A549 (cell line): ENCODE measurements around the gene SMYD4. TPM values are rescaled to one million over a fixed set of nuclear protein-coding genes. Genes with fewer than 3 reads are reported as not detected.
A peak's percentile ranks its signal among the peaks of the same experiment; 100 is the strongest.

ENCODE experiments used
- ATAC-seq, 2 experiments: fragments of 200-7000 bp in 1 of 2; fragments of >200 bp in 1 of 2; cut with Nextera tagmentation in 1 of 2; cut with Tn5 transposase in 1 of 2; 3 replicates each; pipeline versions ENCODE4 v1.8.0 to v1.9.1; 2018 to 2020; ENCODE audit warnings: mild to moderate bottlenecking in 1 of 2, moderate library complexity in 1 of 2
- CTCF ChIA-PET: fragments of 300-600 bp; sonication (Branson Sonifier 250); formaldehyde crosslinking; extraction: SDS; loops from one replicate; lab custom pipeline; 2021; ENCODE audit warnings: antibody characterized with exemption, inconsistent platforms; lab: Yijun Ruan, JAX
- POLR2A ChIA-PET: fragments of 350-600 bp; formaldehyde crosslinking; extraction: SDS; loops from one replicate; lab custom pipeline; 2021; ENCODE audit warnings: antibody characterized with exemption, inconsistent platforms; lab: Yijun Ruan, JAX
- DNase-seq, 2 experiments: peaks; one replicate each; pipeline versions ENCODE4 v3.0.0 to v3.0.0-alpha.2; 2011 to 2016; ENCODE audit warnings: low read depth in 1 of 2, low spot score in 1 of 2
- FAIRE-seq: peaks from 2 replicates; lab custom pipeline; 2011; peaks lifted over from hg19 to GRCh38; lab: Jason Lieb, UNC
- H3K27ac ChIP-seq, 2 experiments: fragments of >200 bp; sonication (Bioruptor Twin); formaldehyde crosslinking; 3 replicates each; pipeline ENCODE4 v1.5.1; 2016 to 2017
- H3K4me1 ChIP-seq: fragments of >200 bp; sonication (Bioruptor Twin); formaldehyde crosslinking; 3 replicates; pipeline ENCODE4 v1.6.1; 2016
- H3K4me2 ChIP-seq: fragments of >200 bp; sonication (Bioruptor Twin); formaldehyde crosslinking; 3 replicates; pipeline ENCODE4 v1.6.1; 2016
- H3K4me3 ChIP-seq: fragments of >200 bp; sonication (Bioruptor Twin); formaldehyde crosslinking; 3 replicates; pipeline ENCODE4 v1.5.1; 2016
- H3K9me3 ChIP-seq: fragments of >200 bp; sonication (Bioruptor Twin); formaldehyde crosslinking; 3 replicates; pipeline ENCODE4 v1.6.1; 2016
- BHLHE40 ChIP-seq: IDR thresholded peaks from 2 replicates; pipeline ENCODE4 v1.6.1; 2012; ENCODE audit warnings: low read depth, low read length, inconsistent platforms
- CBX8 ChIP-seq: fragments of 200-600 bp; sonication (generic); IDR thresholded peaks from 2 replicates; pipeline ENCODE4 v1.6.1; 2016
- CEBPB ChIP-seq, 2 experiments: fragments of >200 bp in 1 of 2; sonication (Bioruptor Twin) in 1 of 2; formaldehyde crosslinking in 1 of 2; IDR thresholded peaks; 2 replicates each; pipeline ENCODE4 v1.6.1; 2012 to 2016
- CHD4 ChIP-seq: fragments of 200-600 bp; sonication (generic); IDR thresholded peaks from 2 replicates; pipeline ENCODE4 v1.6.1; 2016; ENCODE audit warnings: antibody characterized with exemption, mild to moderate bottlenecking, borderline replicate concordance
- CTCF ChIP-seq: fragments of >200 bp; sonication (Bioruptor Twin); formaldehyde crosslinking; IDR thresholded peaks from 3 replicates; pipeline ENCODE4 v1.5.1; 2016
- EHF ChIP-seq: fragments of 250-450 bp; sonication (Bioruptor Pico); IDR thresholded peaks from 2 replicates; pipeline ENCODE4 v1.5.0; 2020; ENCODE audit warnings: mild to moderate bottlenecking
- EHMT2 ChIP-seq: fragments of 200-600 bp; sonication (generic); IDR thresholded peaks from 2 replicates; pipeline ENCODE4 v1.6.1; 2016; ENCODE audit warnings: antibody characterized with exemption, low read depth, mild to moderate bottlenecking, moderate library complexity
- ESRRA ChIP-seq: fragments of 150-350 bp; IDR thresholded peaks from 2 replicates; pipeline ENCODE4 v1.6.1; 2014; ENCODE audit warnings: mild to moderate bottlenecking, low read length, borderline replicate concordance
- FOXS1 ChIP-seq: fragments of 250-450 bp; sonication (Bioruptor Pico); IDR thresholded peaks from 2 replicates; pipeline ENCODE4 v1.5.0; 2020; ENCODE audit warnings: mild to moderate bottlenecking, moderate library complexity
- GATA3 ChIP-seq: IDR thresholded peaks from 2 replicates; pipeline ENCODE4 v1.6.1; 2012; ENCODE audit warnings: borderline replicate concordance
- HDAC2 ChIP-seq: fragments of 200-600 bp; sonication (generic); IDR thresholded peaks from 2 replicates; pipeline ENCODE4 v1.6.1; 2016
- HOXA7 ChIP-seq: fragments of 250-450 bp; sonication (Bioruptor Pico); IDR thresholded peaks from 2 replicates; pipeline ENCODE4 v1.5.0; 2020; ENCODE audit warnings: mild to moderate bottlenecking, moderate library complexity
- HOXB5 ChIP-seq: fragments of 250-450 bp; sonication (Bioruptor Pico); IDR thresholded peaks from 2 replicates; pipeline ENCODE4 v1.5.0; 2020; ENCODE audit warnings: mild to moderate bottlenecking, moderate library complexity
- JUN ChIP-seq, 2 experiments: fragments of >200 bp; sonication (Bioruptor Twin); formaldehyde crosslinking; IDR thresholded peaks; 2 replicates in 1 of 2; 3 replicates in 1 of 2; pipeline ENCODE4 v1.6.1; 2016 to 2017
- KDM1A ChIP-seq: fragments of 200-600 bp; sonication (generic); IDR thresholded peaks from 2 replicates; pipeline ENCODE4 v1.6.1; 2016; ENCODE audit warnings: low read depth, mild to moderate bottlenecking
- KDM5A ChIP-seq: fragments of 200-600 bp; sonication (generic); IDR thresholded peaks from 2 replicates; pipeline ENCODE4 v1.6.1; 2016; ENCODE audit warnings: antibody characterized with exemption, mild to moderate bottlenecking
- MAFK ChIP-seq: fragments of 450-650 bp; IDR thresholded peaks from 2 replicates; pipeline ENCODE4 v1.6.1; 2014; ENCODE audit not compliant: partially characterized antibody
- MAZ ChIP-seq: fragments of 150-350 bp; IDR thresholded peaks from 2 replicates; pipeline ENCODE4 v1.6.1; 2014; ENCODE audit warnings: antibody characterized with exemption, low read depth, low read length, borderline replicate concordance
- MYC ChIP-seq: IDR thresholded peaks from 2 replicates; pipeline ENCODE4 v1.6.1; 2012; ENCODE audit warnings: mild to moderate bottlenecking, inconsistent platforms, low read length, improper control_type of control experiment, borderline replicate concordance
- NFE2L2 ChIP-seq: fragments of 150-350 bp; conservative IDR thresholded peaks from 2 replicates; pipeline ENCODE4 v1.6.1; 2014; ENCODE audit warnings: low read length
- NPAS2 ChIP-seq: fragments of 250-450 bp; sonication (Bioruptor Pico); IDR thresholded peaks from 2 replicates; pipeline ENCODE4 v1.8.0; 2022; ENCODE audit warnings: mild to moderate bottlenecking, moderate library complexity, borderline replicate concordance
- NR3C1 ChIP-seq: fragments of >200 bp; sonication (Bioruptor Twin); formaldehyde crosslinking; IDR thresholded peaks from 3 replicates; pipeline ENCODE4 v1.6.1; 2017
- PHF8 ChIP-seq: fragments of 200-600 bp; sonication (generic); IDR thresholded peaks from 2 replicates; pipeline ENCODE4 v1.6.1; 2016; ENCODE audit warnings: low read depth, mild to moderate bottlenecking, antibody characterized with exemption, moderate library complexity, borderline replicate concordance
- POLR2AphosphoS2 ChIP-seq: conservative IDR thresholded peaks from 2 replicates; pipeline ENCODE4 v1.6.1; 2012; ENCODE audit warnings: low read length, improper control_type of control experiment, inconsistent platforms
- RFX5 ChIP-seq: fragments of 450-650 bp; IDR thresholded peaks from 2 replicates; pipeline ENCODE4 v1.7.1; 2014; ENCODE audit warnings: antibody characterized with exemption, mild to moderate bottlenecking, moderate library complexity
- TP53 ChIP-seq: fragments of 250-450 bp; sonication (Bioruptor Pico); IDR thresholded peaks from 2 replicates; pipeline ENCODE4 v1.5.0; 2021; ENCODE audit warnings: mild to moderate bottlenecking, moderate library complexity
- USF2 ChIP-seq: fragments of 450-650 bp; IDR thresholded peaks from 2 replicates; pipeline ENCODE4 v1.6.1; 2014; ENCODE audit warnings: antibody characterized with exemption
- ZC3H11A ChIP-seq: fragments of 450-650 bp; IDR thresholded peaks from 2 replicates; pipeline ENCODE4 v1.6.1; 2014; ENCODE audit warnings: antibody characterized with exemption, mild to moderate bottlenecking
- ZFP36 ChIP-seq: fragments of 450-650 bp; IDR thresholded peaks from 2 replicates; pipeline ENCODE4 v1.6.1; 2014; ENCODE audit warnings: borderline replicate concordance; ENCODE audit not compliant: partially characterized antibody
- ZNF302 ChIP-seq: fragments of 250-450 bp; sonication (Bioruptor Pico); IDR thresholded peaks from 2 replicates; pipeline ENCODE4 v1.9.0; 2021; ENCODE audit warnings: inconsistent platforms, mild to moderate bottlenecking, moderate library complexity
- ZSCAN20 ChIP-seq: fragments of 250-450 bp; sonication (Bioruptor Pico); IDR thresholded peaks from 2 replicates; pipeline ENCODE4 v1.8.0; 2022; ENCODE audit warnings: mild to moderate bottlenecking, moderate library complexity
- WGBS: methylation state at CpG from one replicate; pipeline ENCODE4 v1.1.6; 2017; ENCODE audit errors: missing lambda C conversion rate; 5-methylcytosine and 5-hydroxymethylcytosine counted together
- polyA plus RNA-seq, 4 experiments: library from polyadenylated mRNA; depleted of rRNA in 3 of 4; stranded (reverse); fragments of >200 nt; fragmentation: RNase III in 1 of 4; extraction: RNeasy Plus Mini Kit Qiagen cat#74134 plus additional on column Dnase treatment in 1 of 4; gene quantifications; 2 replicates in 3 of 4; 3 replicates in 1 of 4; pipeline ENCODE4 v1.2.3, GENCODE V29; 2011 to 2017

Gene SMYD4
- polyA plus RNA-seq, 2 of the 4 experiments (the other 2 are of a cell fraction), result 11.1 to 12.1 TPM

- CTCF ChIA-PET, result interaction anchor here (1.7 to 2.6 kb wide), 3 partner anchors 9 to 152 kb away, joined by 6 to 17 read pairs (median 17); partner anchors contain the start of gene RTN4RL1
- POLR2A ChIA-PET, result no interaction called here
- TF ChIP-seq USF2, result no peak
- TF ChIP-seq CTCF, result no peak
- no peak for TF ChIP-seq POLR2AphosphoS2
- no peak for TF ChIP-seq NR3C1
- no peak for TF ChIP-seq ZC3H11A
- Histone ChIP-seq H3K4me1 (no peaks in the 10 kb centered on the region), H3K4me3 (no peak overlapping the region), H3K4me2 (no peak overlapping the region), H3K9me3 (no peaks in the 10 kb centered on the region), H3K27ac (no peak overlapping the region)
- FAIRE-seq (no peak), DNase-seq (no peak), ATAC-seq (no peak)
- WGBS, result 96% methylated on average over 9 of the region's 9 CpGs
Measured at GRCh38 chr17:1873418-1873817, 43.7 kb upstream of the SMYD4 start.

- Histone ChIP-seq H3K4me2 (no peak overlapping the region), H3K27ac (no peak overlapping the region)
- no peak for DNase-seq
- TF ChIP-seq RFX5 (no peak), FOXS1 (CRISPR knock-in tag) (no peak), MAFK (no peak), JUN (IDR thresholded peaks at IDR 0.05) (no peak), MAZ (no peak), HOXA7 (CRISPR knock-in tag) (no peak), CBX8 (no peak), HDAC2 (no peak), GATA3 (no peak), HOXB5 (CRISPR knock-in tag) (no peak)
- TF ChIP-seq, all 56 proteins: peak for 0
- Histone ChIP-seq H3K9me3 (no peaks in the 10 kb centered on the region), H3K4me3 (no peak overlapping the region), H3K4me1 (no peaks in the 10 kb centered on the region)
- 95% methylated on average over 4 of the region's 4 CpGs for WGBS
- ATAC-seq (no peak), FAIRE-seq (peak; percentile 61)
- ChIA-PET POLR2A (no interaction called here), CTCF (interaction anchor here (0.6 to 1.4 kb wide), 3 partner anchors 9 to 30 kb away, joined by 3 to 6 read pairs (median 3); no protein-coding TSS in a partner anchor)
Measured at GRCh38 chr17:1872976-1873375, 43.3 kb upstream of the SMYD4 start.

- CTCF ChIA-PET, result interaction anchor here (0.6 to 1.4 kb wide), 5 partner anchors 8 to 373 kb away, joined by 3 to 6 read pairs (median 3); no protein-coding TSS in a partner anchor
Measured at GRCh38 chr17:1872254-1872653, 42.6 kb upstream of the SMYD4 start.

GRCh38 chr17:1871756-1872155, 42.1 kb upstream of the SMYD4 start:
- WGBS, result 89% methylated on average over 5 of the region's 5 CpGs

More at GRCh38 chr17:1872254-1872653, 42.6 kb upstream of the SMYD4 start:
- FAIRE-seq (no peak), DNase-seq (no peak), ATAC-seq (no peak)
- H3K4me3 ChIP-seq, result no peak overlapping the region
- POLR2A ChIA-PET, result no interaction called here
- H3K27ac ChIP-seq, result no peak overlapping the region
- no peak overlapping the region for H3K4me2 ChIP-seq
- no peaks in the 10 kb centered on the region for H3K4me1 ChIP-seq
- no peaks in the 10 kb centered on the region for H3K9me3 ChIP-seq
- 92% methylated on average over 12 of the region's 12 CpGs for WGBS
- TF ChIP-seq NPAS2 (CRISPR knock-in tag) (no peak), NFE2L2 (no peak), TP53 (CRISPR knock-in tag) (no peak), CHD4 (no peak), MYC (no peak), ZSCAN20 (CRISPR knock-in tag) (no peak), CEBPB (IDR thresholded peaks at IDR 0.05) (no peak), PHF8 (no peak)

More at GRCh38 chr17:1871756-1872155, 42.1 kb upstream of the SMYD4 start:
- DNase-seq, result no peak
- POLR2A ChIA-PET, result no interaction called here
- no peak overlapping the region for H3K4me2 ChIP-seq
- FAIRE-seq, result no peak
- ATAC-seq, result no peak
- H3K27ac ChIP-seq, result no peak overlapping the region
- CTCF ChIA-PET, result interaction anchor here (1.0 to 1.4 kb wide), 4 partner anchors 9 to 373 kb away, joined by 3 to 6 read pairs (median 4); no protein-coding TSS in a partner anchor
- no peak overlapping the region for H3K4me3 ChIP-seq
- no peaks in the 10 kb centered on the region for H3K9me3 ChIP-seq
- TF ChIP-seq NFE2L2, result no peak
- TF ChIP-seq EHF (CRISPR knock-in tag), result no peak
- TF ChIP-seq CBX8, result no peak
- no peak for TF ChIP-seq EHMT2
- no peak for TF ChIP-seq FOXS1 (CRISPR knock-in tag)
- no peak for TF ChIP-seq KDM5A
- TF ChIP-seq BHLHE40, result no peak
- no peak for TF ChIP-seq ZFP36
- TF ChIP-seq ZSCAN20 (CRISPR knock-in tag), result no peak
- no peak for TF ChIP-seq KDM1A
- TF ChIP-seq RFX5, result no peak
- TF ChIP-seq ZNF302 (CRISPR knock-in tag), result no peak
- no peak for TF ChIP-seq ESRRA
- H3K4me1 ChIP-seq, result no peaks in the 10 kb centered on the region
